ENCODE measurements around the gene IARS2.

The IARS2 gene

DNA sequence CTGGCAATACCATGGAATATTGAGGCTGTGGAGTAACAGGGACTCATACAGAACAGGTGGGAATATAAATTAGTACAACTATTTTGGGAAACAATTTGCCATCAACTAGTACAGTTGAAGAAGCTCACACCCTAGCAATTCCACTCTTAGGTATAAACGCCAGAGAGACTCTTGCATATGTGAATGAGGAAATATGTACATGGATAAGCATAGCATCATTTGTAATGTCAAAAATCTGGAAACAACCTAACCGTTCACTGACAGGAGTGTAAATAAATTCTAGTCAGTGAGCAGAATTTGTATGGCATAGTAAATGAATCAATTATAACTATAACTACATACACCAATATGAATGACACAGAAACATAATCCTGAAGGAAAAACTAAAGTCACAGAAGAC, 94.6 kb downstream of the IARS2 start:
- TF ChIP-seq SUZ12 (IDR thresholded peaks at IDR 0.05) (no peak), L3MBTL2 (conservative IDR thresholded peaks at IDR 0.05) (no peak), HDGF (IDR thresholded peaks at IDR 0.05; ENCODE audit: borderline replicate concordance) (no peak), ARNT (IDR thresholded peaks at IDR 0.05) (no peak), LEF1 (IDR thresholded peaks at IDR 0.05; ENCODE audit: borderline replicate concordance) (no peak), BHLHE40 (IDR thresholded peaks at IDR 0.05; ENCODE audit: borderline replicate concordance) (no peak), CTBP1 (IDR thresholded peaks at IDR 0.05; ENCODE audit: borderline replicate concordance) (no peak), TARDBP (IDR thresholded peaks at IDR 0.05) (no peak), FOXA1 (IDR thresholded peaks at IDR 0.05) (no peak), ZNF384 (IDR thresholded peaks at IDR 0.05) (no peak)
- TF ChIP-seq, protein P1, sequence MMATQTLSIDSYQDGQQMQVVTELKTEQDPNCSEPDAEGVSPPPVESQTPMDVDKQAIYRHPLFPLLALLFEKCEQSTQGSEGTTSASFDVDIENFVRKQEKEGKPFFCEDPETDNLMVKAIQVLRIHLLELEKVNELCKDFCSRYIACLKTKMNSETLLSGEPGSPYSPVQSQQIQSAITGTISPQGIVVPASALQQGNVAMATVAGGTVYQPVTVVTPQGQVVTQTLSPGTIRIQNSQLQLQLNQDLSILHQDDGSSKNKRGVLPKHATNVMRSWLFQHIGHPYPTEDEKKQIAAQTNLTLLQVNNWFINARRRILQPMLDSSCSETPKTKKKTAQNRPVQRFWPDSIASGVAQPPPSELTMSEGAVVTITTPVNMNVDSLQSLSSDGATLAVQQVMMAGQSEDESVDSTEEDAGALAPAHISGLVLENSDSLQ (IDR thresholded peaks at IDR 0.05): no peak
- CTCF ChIA-PET: no interaction called here
- DNase-seq (ENCODE audit: extremely low spot score): no peak
- POLR2A ChIA-PET: no interaction called here

DNA sequence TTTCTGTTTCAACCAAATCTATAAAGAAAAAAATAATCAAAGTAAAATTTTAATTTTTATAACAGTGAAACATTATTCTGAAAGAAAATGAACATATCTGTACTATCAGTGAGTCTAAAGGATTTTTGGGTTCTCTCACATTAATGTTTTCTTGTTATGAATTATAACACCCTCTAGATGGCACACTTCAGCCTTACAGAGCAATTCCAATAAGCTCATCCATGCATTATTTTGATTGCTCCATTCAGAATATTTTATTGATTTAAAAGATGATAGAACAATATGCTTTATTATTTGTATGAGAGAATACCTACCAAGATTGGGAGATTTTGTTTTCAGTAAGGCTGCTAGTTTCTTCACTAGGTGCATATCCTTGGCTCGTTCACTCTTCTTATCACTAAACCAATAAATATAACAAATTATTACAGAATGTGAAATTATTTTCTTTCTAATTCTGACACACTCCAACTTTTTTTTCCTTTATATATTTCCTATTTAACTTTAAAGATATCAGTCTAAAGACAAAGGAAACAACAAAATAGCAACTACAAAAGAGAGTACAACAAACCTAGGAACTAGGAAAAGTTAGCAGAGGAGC, 95.9 kb downstream of the IARS2 start:
- TF ChIP-seq L3MBTL2 (conservative IDR thresholded peaks at IDR 0.05): no peak
- TF ChIP-seq FOXM1 (IDR thresholded peaks at IDR 0.05; ENCODE audit: borderline replicate concordance): no peak
- no peak for TF ChIP-seq TARDBP (IDR thresholded peaks at IDR 0.05)
- TF ChIP-seq HDGF (IDR thresholded peaks at IDR 0.05; ENCODE audit: borderline replicate concordance): no peak
- no peak for TF ChIP-seq SUZ12 (IDR thresholded peaks at IDR 0.05)
- peak; percentile 30 for DNase-seq (ENCODE audit: extremely low spot score)
- CTCF ChIA-PET: interaction anchor here (0.5 to 0.9 kb wide), 5 partner anchors 9 to 39 kb away, joined by 3 to 4 read pairs (median 3); no protein-coding TSS in a partner anchor
- POLR2A ChIA-PET: no interaction called here

DNA sequence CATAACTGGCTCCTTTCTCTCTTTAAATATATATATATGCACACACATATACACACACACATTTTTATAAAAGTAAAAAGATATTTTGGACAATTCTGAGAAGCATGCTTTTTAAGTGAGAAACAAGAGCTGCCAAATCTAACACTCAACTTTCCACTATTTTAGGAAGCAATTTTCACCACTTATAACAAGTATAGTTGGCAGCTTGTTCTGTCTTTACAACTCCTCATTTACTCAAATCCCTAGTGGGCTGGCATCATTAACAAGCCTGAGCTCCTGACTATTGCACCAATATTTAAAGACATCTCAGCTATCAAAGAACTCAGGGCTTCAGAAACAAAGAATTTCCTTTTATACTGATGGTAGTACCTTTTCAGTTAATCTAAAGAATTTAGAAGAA, 101.8 kb downstream of the IARS2 start:
- ChIA-PET CTCF (interaction anchor here (1.2 kb wide), 1 partner anchor 20 kb away, joined by 3 read pairs; no protein-coding TSS in a partner anchor), POLR2A (no interaction called here)
- TF ChIP-seq, protein P1 (IDR thresholded peaks at IDR 0.05): no peak
- TF ChIP-seq TARDBP (IDR thresholded peaks at IDR 0.05): no peak
- TF ChIP-seq ZNF384 (IDR thresholded peaks at IDR 0.05): no peak
- no peak for TF ChIP-seq HDGF (IDR thresholded peaks at IDR 0.05; ENCODE audit: borderline replicate concordance)
- TF ChIP-seq FOXK2 (IDR thresholded peaks at IDR 0.05): no peak
- no peak for TF ChIP-seq SP1 (IDR thresholded peaks at IDR 0.05)
- TF ChIP-seq ARNT (IDR thresholded peaks at IDR 0.05): no peak
- no peak for TF ChIP-seq SUZ12 (IDR thresholded peaks at IDR 0.05)
- no peak for TF ChIP-seq FOXM1 (IDR thresholded peaks at IDR 0.05; ENCODE audit: borderline replicate concordance)
- no peak for TF ChIP-seq FOXA1 (IDR thresholded peaks at IDR 0.05)
- TF ChIP-seq L3MBTL2 (conservative IDR thresholded peaks at IDR 0.05): no peak
- no peak for TF ChIP-seq ELF4 (IDR thresholded peaks at IDR 0.05)
- no peak for TF ChIP-seq NFRKB (IDR thresholded peaks at IDR 0.05)
- no peak for DNase-seq (ENCODE audit: extremely low spot score)
